GM15510 (cell line): ENCODE data around the gene MARS2.

ENCODE experiments used
- POLR2A ChIP-seq: IDR thresholded peaks from 3 replicates; pipeline ENCODE4 v1.6.1; 2011; ENCODE audit warnings: borderline replicate concordance; ENCODE audit not compliant: insufficient read length; ENCODE audit errors: extremely low read depth

Gene MARS2

DNA sequence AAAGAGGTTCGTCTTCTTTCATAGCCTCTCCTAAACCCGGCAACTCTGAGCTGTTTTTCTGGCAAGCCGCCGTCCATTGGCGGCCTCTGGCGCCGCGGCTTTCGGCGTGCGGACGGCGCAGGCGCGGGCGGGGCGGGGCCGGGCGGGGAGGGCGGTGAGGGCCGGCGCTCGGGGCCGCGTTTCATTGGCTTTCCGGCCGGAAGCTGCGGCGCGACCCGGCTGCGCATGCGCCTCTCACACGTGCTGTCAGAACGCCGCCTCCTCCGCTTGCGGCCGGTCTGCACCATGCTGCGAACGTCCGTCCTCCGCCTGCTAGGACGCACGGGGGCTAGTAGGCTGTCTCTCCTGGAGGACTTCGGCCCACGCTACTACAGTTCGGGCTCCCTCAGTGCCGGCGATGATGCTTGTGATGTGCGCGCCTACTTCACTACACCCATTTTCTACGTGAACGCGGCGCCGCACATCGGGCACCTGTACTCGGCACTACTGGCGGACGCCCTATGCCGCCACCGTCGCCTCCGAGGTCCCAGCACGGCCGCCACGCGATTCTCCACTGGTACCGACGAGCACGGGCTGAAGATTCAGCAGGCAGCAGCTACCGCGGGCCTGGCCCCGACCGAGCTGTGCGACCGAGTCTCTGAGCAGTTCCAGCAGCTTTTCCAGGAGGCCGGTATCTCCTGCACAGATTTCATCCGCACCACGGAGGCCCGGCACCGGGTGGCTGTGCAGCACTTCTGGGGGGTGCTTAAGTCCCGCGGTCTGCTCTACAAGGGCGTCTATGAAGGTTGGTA, at the start of gene MARS2:
MARS2 (plus strand) TSS at position 249 of the 791 bp plus-strand sequence; CDS start at position 286, 37 bp downstream.
- peak; percentile 93 for TF ChIP-seq POLR2A

DNA sequence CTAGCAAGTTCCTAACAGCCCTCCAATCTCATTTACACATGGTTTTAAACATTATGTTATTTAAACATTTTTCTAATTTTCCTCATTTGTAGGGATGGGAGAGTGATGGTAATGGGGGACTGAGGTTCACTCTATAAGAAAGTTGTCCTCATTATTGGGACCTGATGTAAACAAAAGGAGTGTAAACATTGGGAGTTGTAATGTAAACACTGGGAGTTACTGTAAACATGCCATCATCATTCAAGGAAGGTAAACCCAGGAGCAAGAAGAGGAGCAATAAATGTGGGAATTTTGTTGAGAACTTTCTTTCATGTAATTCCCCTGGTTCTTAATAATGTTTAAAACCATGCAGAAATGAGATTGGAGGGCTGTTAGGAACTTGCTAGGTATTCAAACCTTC, 47.6 kb upstream of the MARS2 start:
- no peak for TF ChIP-seq POLR2A

DNA sequence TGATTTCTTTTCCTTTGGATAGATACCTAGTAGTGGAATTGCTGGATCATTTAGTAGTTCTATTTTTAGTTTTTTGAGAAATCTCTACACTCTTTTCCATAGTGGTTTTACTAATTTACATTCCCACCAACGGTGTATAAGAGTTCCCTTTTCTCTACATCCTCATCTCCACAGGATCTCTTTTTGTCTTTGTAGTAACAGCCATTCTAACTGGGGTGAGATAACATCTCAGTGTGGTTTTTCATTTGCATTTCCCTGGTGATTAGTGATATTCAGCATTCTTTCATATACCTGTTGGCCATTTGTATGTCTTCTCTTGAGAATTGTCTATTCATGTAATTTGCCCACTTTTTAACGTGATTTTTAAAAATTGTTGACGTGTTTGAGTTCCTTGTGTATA, 43.5 kb upstream of the MARS2 start:
- no peak for TF ChIP-seq POLR2A

DNA sequence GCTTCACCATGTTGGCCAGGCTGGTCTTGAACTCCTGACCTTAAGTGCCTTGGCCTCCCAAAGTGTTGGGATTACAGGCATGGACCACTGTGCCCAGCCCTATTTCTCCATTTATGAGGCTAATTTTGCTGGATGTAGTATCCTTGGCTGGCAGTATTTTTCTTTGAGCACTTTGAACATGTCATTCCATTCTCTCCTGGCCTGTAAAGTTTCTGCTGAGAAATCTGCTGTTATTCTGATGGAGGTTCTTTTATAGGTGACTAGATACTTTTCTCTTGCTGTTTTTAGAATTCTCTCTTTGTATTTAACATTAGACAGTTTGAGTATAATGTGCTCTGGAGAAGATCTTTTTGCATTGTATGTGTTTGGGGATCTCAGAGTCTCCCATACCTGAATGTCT, 38.9 kb upstream of the MARS2 start:
- TF ChIP-seq POLR2A: no peak

DNA sequence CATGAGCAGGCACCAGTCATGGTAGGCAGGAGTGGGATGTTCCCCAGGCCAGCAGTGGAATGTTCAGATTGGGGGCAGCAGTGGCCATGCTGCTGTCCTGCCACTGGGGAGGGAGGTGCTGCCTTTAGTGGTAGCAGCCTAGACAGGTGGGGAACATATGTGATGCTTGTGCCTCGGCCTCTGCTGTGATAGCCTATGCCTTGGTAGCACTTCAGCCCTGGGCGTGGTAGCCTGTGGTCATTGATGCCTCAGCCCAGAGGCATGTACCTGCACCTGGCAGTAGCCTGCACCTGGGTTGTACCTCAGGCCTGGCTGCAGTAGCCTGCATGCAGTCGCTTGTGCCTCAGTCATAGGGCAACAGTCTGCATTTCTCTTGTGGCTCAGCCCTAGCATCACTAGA, 36.9 kb upstream of the MARS2 start:
- no peak for TF ChIP-seq POLR2A

DNA sequence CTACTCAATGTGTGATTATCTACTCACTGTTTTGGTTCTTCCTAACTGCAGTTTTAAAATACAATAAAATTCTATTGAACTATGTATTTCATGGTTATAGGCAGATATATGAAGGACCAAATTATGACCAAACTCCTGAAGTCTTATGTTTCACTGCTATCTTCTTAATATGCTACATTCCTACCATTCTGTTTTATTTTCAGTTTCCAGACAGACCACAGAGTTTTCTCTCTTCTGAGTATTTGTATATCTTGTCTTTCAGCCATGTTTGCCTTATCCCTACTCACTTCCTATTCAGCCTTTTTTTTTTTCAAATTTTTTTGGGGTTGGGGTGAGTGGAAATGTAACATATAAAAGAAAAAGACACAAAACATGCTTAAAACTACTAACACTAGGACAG, 36.1 kb upstream of the MARS2 start:
- TF ChIP-seq POLR2A: no peak

DNA sequence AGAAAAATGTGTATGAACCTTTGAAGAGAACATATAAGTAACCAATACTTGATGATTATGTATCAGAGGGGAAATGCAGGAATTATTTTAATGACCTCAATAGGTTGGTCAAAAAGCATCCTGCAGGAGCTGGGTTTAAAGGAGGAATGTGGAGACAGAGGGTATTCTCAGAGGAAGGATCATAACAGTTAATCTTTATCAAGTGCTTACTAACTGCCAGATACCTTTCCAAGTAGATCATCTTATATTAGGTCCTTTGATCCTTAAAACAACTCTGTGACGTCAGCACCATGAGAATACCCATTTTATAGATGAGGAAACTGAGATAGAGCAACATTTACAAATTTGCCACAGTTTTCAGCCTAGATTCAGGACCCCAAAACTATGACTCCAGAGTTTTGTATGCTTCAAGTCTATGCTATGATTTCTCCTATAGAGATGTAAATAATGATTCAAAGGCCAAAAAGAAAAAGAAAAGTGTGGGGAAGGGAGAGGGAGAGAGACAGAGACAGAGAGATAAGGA, 32.7 kb upstream of the MARS2 start:
- TF ChIP-seq POLR2A: no peak

DNA sequence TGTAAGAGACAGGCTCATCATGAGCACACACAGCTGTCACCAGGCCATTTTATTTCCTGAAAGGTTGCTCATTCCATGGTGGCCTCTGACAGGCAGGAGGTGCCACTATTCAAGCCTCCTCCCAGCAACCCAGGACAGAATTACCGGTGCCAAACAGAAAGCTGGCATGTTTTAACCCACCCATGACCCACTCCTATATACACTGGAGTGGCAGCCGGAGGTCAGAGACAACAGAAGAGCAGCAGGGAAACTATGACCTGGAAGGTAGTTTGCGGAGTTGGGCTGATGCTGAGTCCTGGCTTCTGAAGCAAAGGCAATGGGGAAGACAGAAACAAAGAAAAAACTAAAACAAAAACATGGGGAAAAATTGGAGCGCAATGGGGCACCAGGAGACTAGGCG, 32.1 kb upstream of the MARS2 start:
- no peak for TF ChIP-seq POLR2A

DNA sequence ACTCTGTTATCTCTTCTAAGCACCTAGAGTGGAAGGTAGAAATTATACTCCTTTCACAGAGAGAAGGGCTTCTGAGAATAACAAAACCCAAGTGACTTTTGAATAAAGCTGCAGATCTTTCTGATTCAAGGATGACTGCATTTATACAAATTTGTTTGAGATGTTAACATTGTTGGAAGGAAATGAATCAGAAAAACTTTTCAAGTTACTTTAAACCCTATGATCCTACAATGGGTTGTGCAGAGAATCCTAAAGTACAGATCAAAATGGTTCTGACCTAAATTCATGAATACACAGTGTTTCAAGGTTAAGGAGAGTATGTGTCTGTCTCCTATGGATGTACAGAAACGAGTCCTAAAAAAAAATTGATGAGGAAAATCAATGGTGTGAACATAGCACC, 31.6 kb upstream of the MARS2 start:
- no peak for TF ChIP-seq POLR2A

DNA sequence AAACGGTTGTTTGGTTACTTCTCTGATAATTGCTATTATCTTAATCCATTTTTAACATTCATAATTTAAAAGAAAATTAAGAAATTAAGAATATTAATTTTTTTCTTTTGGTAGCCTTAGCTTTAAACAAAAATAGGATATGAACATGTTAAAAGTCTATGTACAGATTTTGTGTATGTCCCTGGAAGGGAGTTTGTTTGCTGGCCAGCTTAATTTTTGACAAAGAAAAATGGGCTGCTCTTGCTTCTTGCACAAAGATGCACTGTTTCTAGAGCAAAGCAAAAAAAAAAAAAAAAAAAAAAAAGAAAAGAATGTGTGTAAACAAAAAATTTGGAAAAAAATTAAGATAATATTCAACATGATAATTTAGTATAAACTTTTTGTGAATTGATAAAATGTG, 31.1 kb upstream of the MARS2 start:
- no peak for TF ChIP-seq POLR2A

DNA sequence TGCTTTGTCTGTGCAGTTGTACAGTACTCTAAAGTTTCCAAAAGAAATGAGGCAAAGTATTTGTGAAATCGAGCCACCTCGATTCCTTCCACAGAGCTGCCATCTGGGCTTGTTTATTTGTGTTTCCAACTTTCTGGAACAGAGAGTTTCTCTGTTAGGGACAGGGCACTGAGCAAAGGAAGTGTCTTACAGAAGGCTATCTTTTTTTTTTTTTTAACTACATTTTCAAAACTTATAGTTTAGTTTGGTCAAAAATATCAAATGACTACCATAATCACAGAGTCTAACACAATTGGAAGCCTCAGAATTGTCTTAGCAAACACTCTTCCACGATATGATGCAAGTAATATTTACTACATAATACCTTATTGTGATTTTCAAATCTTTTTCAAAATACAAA, 30.6 kb upstream of the MARS2 start:
- no peak for TF ChIP-seq POLR2A

DNA sequence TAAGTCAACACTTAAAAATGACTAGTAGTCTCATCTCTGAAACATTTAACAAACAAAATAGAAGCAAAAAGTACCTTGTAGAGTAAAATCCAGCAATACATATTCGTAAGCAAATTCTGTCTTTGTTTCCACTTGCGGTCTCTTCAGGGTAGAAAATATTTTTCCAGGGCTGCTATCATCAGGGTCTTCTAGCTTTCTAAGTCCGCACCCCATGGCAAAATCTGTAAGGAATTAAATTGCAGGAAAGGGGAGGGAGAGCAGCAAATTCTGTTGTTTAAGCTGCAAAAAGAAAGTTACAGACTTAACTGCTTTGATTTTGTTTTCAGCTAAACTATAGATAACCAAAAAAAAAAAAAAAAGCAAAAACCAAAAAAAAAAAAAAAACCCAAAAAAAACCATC, 29.9 kb upstream of the MARS2 start, which contains the start of gene RFTN2:
RFTN2 (minus strand) TSS at position 342 of the 400 bp plus-strand sequence; CDS start at position 213, 129 bp downstream.
- TF ChIP-seq POLR2A: no peak

DNA sequence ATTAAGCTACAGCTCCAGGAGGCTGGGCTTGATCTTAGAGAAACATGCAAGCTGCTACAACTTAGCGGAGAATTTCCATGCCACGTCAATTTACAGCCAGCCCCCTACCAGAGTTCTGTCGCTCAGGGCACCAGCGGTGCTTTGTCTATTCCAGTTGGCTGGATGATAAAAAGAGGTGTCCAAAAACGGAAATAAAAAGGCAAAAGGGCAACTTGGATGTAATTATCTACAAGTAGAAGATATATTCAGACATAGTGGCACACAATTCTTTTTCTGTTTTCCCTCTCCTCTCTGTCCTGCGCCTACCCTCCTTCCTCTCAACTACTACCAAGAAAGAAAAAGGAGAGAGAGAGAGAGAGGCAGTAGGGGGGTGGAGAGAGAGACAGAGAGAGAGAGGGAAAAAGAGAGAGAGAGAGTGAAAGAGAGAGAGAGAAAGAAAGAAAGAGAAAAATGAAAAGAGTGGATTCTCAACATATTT, 29.4 kb upstream of the MARS2 start:
- no peak for TF ChIP-seq POLR2A

DNA sequence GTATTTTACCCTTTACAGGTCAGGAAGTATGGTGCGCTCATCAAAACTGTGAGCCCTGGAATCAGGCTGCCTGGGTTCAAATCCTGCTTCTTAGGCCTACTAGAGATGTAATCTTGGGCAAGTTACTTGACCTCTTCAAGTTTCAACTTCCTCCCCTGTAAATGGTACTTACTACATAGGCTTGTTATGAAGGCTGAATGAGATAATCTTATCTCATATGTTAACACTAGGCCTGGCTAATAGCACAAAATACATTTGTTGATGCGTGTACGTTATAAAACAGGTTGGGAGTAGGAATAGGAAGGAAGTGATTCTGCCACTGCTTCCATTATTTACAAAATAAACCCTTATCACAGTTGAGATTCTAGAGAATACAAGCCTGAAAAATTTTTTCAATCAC, 28.1 kb upstream of the MARS2 start:
- TF ChIP-seq POLR2A: no peak

DNA sequence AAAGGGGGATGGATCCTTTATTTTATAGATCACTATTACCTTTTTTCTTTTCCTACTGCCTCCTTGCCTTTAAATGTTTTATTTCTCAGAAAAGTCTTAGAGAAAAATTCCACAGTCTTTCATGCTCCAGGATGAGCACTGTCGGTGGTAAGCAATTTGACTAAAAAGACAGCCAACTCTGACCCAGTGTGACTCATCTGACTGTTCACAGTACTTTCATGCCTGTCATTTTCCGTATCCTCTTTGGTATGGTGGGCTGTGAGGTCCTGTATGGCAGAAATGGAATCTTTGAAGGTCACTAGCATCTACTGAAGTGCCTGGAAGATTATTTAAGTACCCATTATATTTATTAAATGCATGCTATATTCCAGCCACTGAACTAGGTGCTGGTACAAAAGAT, 27.7 kb upstream of the MARS2 start:
- no peak for TF ChIP-seq POLR2A

DNA sequence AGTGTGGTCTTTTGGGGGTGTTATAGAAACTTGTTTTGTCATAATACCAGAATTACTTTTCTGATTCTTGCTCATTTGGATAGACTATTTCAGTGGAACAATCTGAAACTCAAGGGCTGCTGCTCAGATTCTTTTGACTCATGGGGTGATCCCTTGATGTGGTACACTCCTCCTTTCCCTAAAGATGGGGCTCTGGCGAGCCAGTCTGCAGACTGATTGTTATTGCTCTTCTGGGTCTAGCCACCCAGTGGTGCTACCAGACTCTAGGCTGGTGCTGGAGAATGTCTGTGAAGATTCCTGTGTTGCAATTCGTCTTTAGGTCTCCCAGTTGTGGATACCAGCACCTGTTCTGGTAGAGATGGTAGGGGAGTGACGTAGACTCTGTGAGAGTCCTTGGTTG, 4.2 kb upstream of the MARS2 start:
- no peak for TF ChIP-seq POLR2A
